GM18519 (cell line): ENCODE results near the gene ISCU.
A peak's percentile ranks its signal among the peaks of the same experiment; 100 is the strongest.
"Not testable (repeated sequence)": the region's sequence is repeated elsewhere in the genome, so short reads cannot be mapped to it uniquely, and the experiment has no call there.

Experiments
- ATAC-seq: cut with Tn5 transposase; IDR thresholded peaks from one replicate; pipeline ENCODE4 v1.9.1; 2021; ENCODE audit warnings: mild to moderate bottlenecking, moderate library complexity; ENCODE audit not compliant: unreplicated experiment, low FRiP score

Gene ISCU

GRCh38 chr12:108616359-108616758 lies 54.0 kb downstream of the ISCU start:
- ATAC-seq = no peak

- ATAC-seq = peak; percentile 58
Measured at GRCh38 chr12:108616941-108617858, 54.8 kb downstream of the ISCU start.

- ATAC-seq = peak; percentile 39
Measured at GRCh38 chr12:108618079-108618952, 55.9 kb downstream of the ISCU start.

- not testable (repeated sequence) for ATAC-seq
Measured at GRCh38 chr12:108618953-108619274, 56.5 kb downstream of the ISCU start.
